Mesenchymal stem cell (in vitro differentiated cells and primary cell): ENCODE data around the gene HIVEP3.

ENCODE experiments used
- DNase-seq: peaks from one replicate; pipeline ENCODE4 v3.0.0-alpha.2; 2013
- H2AFZ ChIP-seq: one replicate; pipeline ENCODE4 v1.6.1; 2013; ENCODE audit warnings: low read depth, mild to moderate bottlenecking, control low read depth, inconsistent platforms, low read length, moderate library complexity
- H2AK5ac ChIP-seq: 2 replicates; pipeline ENCODE4 v1.6.1; 2013; ENCODE audit warnings: low read length, moderate library complexity, mild to moderate bottlenecking, inconsistent platforms; ENCODE audit not compliant: severe bottlenecking
- H2BK120ac ChIP-seq: one replicate; pipeline ENCODE4 v1.6.1; 2013; ENCODE audit warnings: low read depth, mild to moderate bottlenecking, inconsistent platforms, low read length, moderate library complexity
- H2BK12ac ChIP-seq, 2 experiments: one replicate each; pipeline ENCODE4 v1.6.1; 2013; ENCODE audit warnings: inconsistent platforms in 2 of 2, low read length in 2 of 2, mild to moderate bottlenecking in 2 of 2, moderate library complexity in 2 of 2, control low read depth in 1 of 2
- H2BK15ac ChIP-seq: one replicate; pipeline ENCODE4 v1.6.1; 2013; ENCODE audit warnings: mild to moderate bottlenecking, low read depth, inconsistent platforms; ENCODE audit not compliant: poor library complexity, severe bottlenecking
- H2BK5ac ChIP-seq: 2 replicates; pipeline ENCODE4 v1.6.1; 2013; ENCODE audit warnings: low read depth, mild to moderate bottlenecking, low read length, control low read depth, inconsistent platforms; ENCODE audit not compliant: poor library complexity, severe bottlenecking
- H3K14ac ChIP-seq, 2 experiments: one replicate each; pipeline ENCODE4 v1.6.1; 2013; ENCODE audit warnings: inconsistent platforms in 2 of 2, low read length in 2 of 2, control low read depth in 1 of 2, mild to moderate bottlenecking in 1 of 2, moderate library complexity in 1 of 2
- H3K18ac ChIP-seq, 2 experiments: one replicate each; pipeline ENCODE4 v1.6.1; 2013; ENCODE audit warnings: inconsistent platforms in 2 of 2, low read length in 2 of 2, control low read depth in 1 of 2, low read depth in 1 of 2, mild to moderate bottlenecking in 1 of 2
- H3K23ac ChIP-seq, 2 experiments: one replicate each; pipeline ENCODE4 v1.6.1; 2013; ENCODE audit warnings: inconsistent platforms in 2 of 2, low read length in 2 of 2, mild to moderate bottlenecking in 2 of 2, moderate library complexity in 2 of 2, control low read depth in 1 of 2
- H3K27ac ChIP-seq: 2 replicates; pipeline ENCODE4 v1.5.1; 2013; ENCODE audit warnings: mild to moderate bottlenecking, moderate library complexity, low read length, control low read depth, inconsistent platforms; ENCODE audit not compliant: poor library complexity, severe bottlenecking
- H3K27me3 ChIP-seq, 2 experiments: 2 replicates each; pipeline versions ENCODE4 v1.6.1 to v1.7.0; 2013; ENCODE audit warnings: low read length in 2 of 2, mild to moderate bottlenecking in 2 of 2, moderate library complexity in 2 of 2, control low read depth in 1 of 2, inconsistent platforms in 1 of 2; ENCODE audit not compliant: control insufficient read depth in 1 of 2, insufficient read depth in 1 of 2
- H3K36me3 ChIP-seq, 2 experiments: 2 replicates each; pipeline versions ENCODE4 v1.6.1 to v1.7.0; 2013; ENCODE audit warnings: low read length in 2 of 2, control low read depth in 1 of 2, inconsistent platforms in 1 of 2, low read depth in 1 of 2, mild to moderate bottlenecking in 1 of 2; ENCODE audit not compliant: insufficient read depth in 2 of 2, control insufficient read depth in 1 of 2
- H3K4ac ChIP-seq, 2 experiments: one replicate each; pipeline ENCODE4 v1.6.1; 2013; ENCODE audit warnings: inconsistent platforms in 2 of 2, low read length in 2 of 2, mild to moderate bottlenecking in 2 of 2, moderate library complexity in 2 of 2, control low read depth in 1 of 2, low read depth in 1 of 2
- H3K4me1 ChIP-seq: 2 replicates; pipeline ENCODE4 v1.6.1; 2013; ENCODE audit warnings: low read depth, low read length, control low read depth; ENCODE audit not compliant: control insufficient read depth, insufficient read depth
- H3K4me2 ChIP-seq: 2 replicates; pipeline ENCODE4 v1.6.1; 2013; ENCODE audit warnings: low read length, mild to moderate bottlenecking, inconsistent platforms; ENCODE audit not compliant: poor library complexity, severe bottlenecking
- H3K4me3 ChIP-seq, 2 experiments: 2 replicates each; pipeline versions ENCODE4 v1.5.1 to v1.7.0; 2013; ENCODE audit warnings: low read length in 2 of 2, mild to moderate bottlenecking in 2 of 2, control low read depth in 1 of 2, low read depth in 1 of 2; ENCODE audit not compliant: insufficient read depth in 1 of 2
- H3K79me1 ChIP-seq: replicated peaks from 2 replicates; pipeline ENCODE4 v1.6.1; 2013; ENCODE audit warnings: mild to moderate bottlenecking, control low read depth, low read length, inconsistent platforms; ENCODE audit not compliant: poor library complexity, severe bottlenecking
- H3K9ac ChIP-seq: 2 replicates; pipeline ENCODE4 v1.7.0; 2013; ENCODE audit warnings: mild to moderate bottlenecking, low read length, moderate library complexity
- H3K9me3 ChIP-seq: 2 replicates; pipeline ENCODE4 v1.7.0; 2013; ENCODE audit warnings: mild to moderate bottlenecking, low read length; ENCODE audit not compliant: control insufficient read depth
- H4K8ac ChIP-seq: one replicate; pipeline ENCODE4 v1.6.1; 2013; ENCODE audit warnings: inconsistent platforms, mild to moderate bottlenecking, low read length, moderate library complexity
- H4K91ac ChIP-seq: one replicate; pipeline ENCODE4 v1.6.1; 2013; ENCODE audit warnings: mild to moderate bottlenecking, low read length, inconsistent platforms
- WGBS: methylation state at CpG from one replicate; pipeline ENCODE4 v1.1.7; 2013; ENCODE audit warnings: mixed read lengths; 5-methylcytosine and 5-hydroxymethylcytosine counted together

The HIVEP3 gene

GRCh38 chr1:41576206-41576605 lies 342.5 kb downstream of the HIVEP3 start:
- H3K27me3 ChIP-seq, result peaks cover 0 to 3% of the 10 kb centered on the region in 2 experiments
- no peak for DNase-seq
- no peak overlapping the region for H2BK120ac ChIP-seq
- H3K4ac ChIP-seq, result no peak overlapping the region
- no peak overlapping the region for H3K9ac ChIP-seq
- H4K8ac ChIP-seq, result no peak overlapping the region
- no peak overlapping the region for H3K4me3 ChIP-seq
- no peak overlapping the region for H3K18ac ChIP-seq
- no peak overlapping the region for H2AK5ac ChIP-seq
- H3K4me2 ChIP-seq, result no peak overlapping the region
- H3K9me3 ChIP-seq, result no peaks in the 10 kb centered on the region
- H3K14ac ChIP-seq, result no peak overlapping the region
- H4K91ac ChIP-seq, result peak overlapping the region; percentile 19
- no peaks in the 10 kb centered on the region for H3K79me1 ChIP-seq
- no peak overlapping the region for H2BK12ac ChIP-seq
- whole genome bisulfite sequencing, result 69% methylated on average over 3 of the region's 3 CpGs
- H2AFZ ChIP-seq, result no peak overlapping the region
- no peak overlapping the region for H3K23ac ChIP-seq
- peaks cover 13% of the 10 kb centered on the region for H3K4me1 ChIP-seq
- H3K27ac ChIP-seq, result no peak overlapping the region
- peaks cover 3 to 18% of the 10 kb centered on the region in 2 experiments for H3K36me3 ChIP-seq
- no peak overlapping the region for H2BK15ac ChIP-seq
- H2BK5ac ChIP-seq, result no peak overlapping the region

- no peak overlapping the region for H4K91ac ChIP-seq
- no peak overlapping the region for H3K23ac ChIP-seq
- no peak overlapping the region for H2BK5ac ChIP-seq
- DNase-seq, result no peak
- 86% methylated on average over 5 of the region's 5 CpGs for WGBS
- H3K79me1 ChIP-seq, result no peaks in the 10 kb centered on the region
- H3K9me3 ChIP-seq, result no peaks in the 10 kb centered on the region
- peaks cover 3 to 13% of the 10 kb centered on the region in 2 experiments for H3K36me3 ChIP-seq
- no peak overlapping the region for H3K4me3 ChIP-seq
- no peak overlapping the region for H3K14ac ChIP-seq
- no peak overlapping the region for H2BK12ac ChIP-seq
- no peak overlapping the region for H3K27ac ChIP-seq
- H2AFZ ChIP-seq, result no peak overlapping the region
- H3K27me3 ChIP-seq, result peaks cover 4% of the 10 kb centered on the region in 2 experiments
- no peak overlapping the region for H2BK120ac ChIP-seq
- H3K4ac ChIP-seq, result no peak overlapping the region
- no peak overlapping the region for H3K18ac ChIP-seq
- H4K8ac ChIP-seq, result no peak overlapping the region
- no peak overlapping the region for H2AK5ac ChIP-seq
- H2BK15ac ChIP-seq, result no peak overlapping the region
- H3K4me1 ChIP-seq, result peaks cover 8% of the 10 kb centered on the region
- no peak overlapping the region for H3K4me2 ChIP-seq
- no peak overlapping the region for H3K9ac ChIP-seq
These were observed 343.9 kb downstream of the HIVEP3 start for GRCh38 chr1:41574842-41575241.

- DNase-seq, result peak; percentile 77
- H2AK5ac ChIP-seq, result no peak overlapping the region
- H3K4me1 ChIP-seq, result peaks cover 8% of the 10 kb centered on the region
- H3K27ac ChIP-seq, result no peak overlapping the region
- H2BK120ac ChIP-seq, result no peak overlapping the region
- no peak overlapping the region for H2AFZ ChIP-seq
- no peak overlapping the region for H4K8ac ChIP-seq
- no peak overlapping the region for H2BK12ac ChIP-seq
- WGBS, result 38% methylated on average over 17 of the region's 18 CpGs
- H3K14ac ChIP-seq, result no peak overlapping the region
- H3K9ac ChIP-seq, result no peak overlapping the region
- H3K79me1 ChIP-seq, result no peaks in the 10 kb centered on the region
- H4K91ac ChIP-seq, result no peak overlapping the region
- H3K9me3 ChIP-seq, result no peaks in the 10 kb centered on the region
- no peak overlapping the region for H3K18ac ChIP-seq
- H3K4me2 ChIP-seq, result no peak overlapping the region
- H3K23ac ChIP-seq, result no peak overlapping the region
- no peak overlapping the region for H2BK5ac ChIP-seq
- peaks cover 0 to 13% of the 10 kb centered on the region in 2 experiments for H3K36me3 ChIP-seq
- H3K4ac ChIP-seq, result no peak overlapping the region
- H2BK15ac ChIP-seq, result peak overlapping the region; percentile 19
- peaks cover 4% of the 10 kb centered on the region in 2 experiments for H3K27me3 ChIP-seq
- H3K4me3 ChIP-seq, result no peak overlapping the region
These were observed 344.7 kb downstream of the HIVEP3 start for GRCh38 chr1:41573785-41574713.

GRCh38 chr1:41573194-41573593 lies 345.5 kb downstream of the HIVEP3 start:
- no peak overlapping the region for H3K4ac ChIP-seq
- H3K9me3 ChIP-seq, result no peaks in the 10 kb centered on the region
- H3K4me1 ChIP-seq, result peaks cover 8% of the 10 kb centered on the region
- H2BK120ac ChIP-seq, result no peak overlapping the region
- no peak overlapping the region for H3K18ac ChIP-seq
- H2AFZ ChIP-seq, result no peak overlapping the region
- no peak overlapping the region for H4K8ac ChIP-seq
- no peak overlapping the region for H2BK5ac ChIP-seq
- H3K27ac ChIP-seq, result no peak overlapping the region
- DNase-seq, result no peak
- no peak overlapping the region for H3K14ac ChIP-seq
- H3K36me3 ChIP-seq, result peaks cover 0 to 13% of the 10 kb centered on the region in 2 experiments
- no peaks in the 10 kb centered on the region for H3K79me1 ChIP-seq
- H3K4me2 ChIP-seq, result no peak overlapping the region
- peaks cover 4% of the 10 kb centered on the region in 2 experiments for H3K27me3 ChIP-seq
- H3K23ac ChIP-seq, result no peak overlapping the region
- H3K4me3 ChIP-seq, result no peak overlapping the region
- H2BK15ac ChIP-seq, result no peak overlapping the region
- no peak overlapping the region for H2AK5ac ChIP-seq
- no peak overlapping the region for H4K91ac ChIP-seq
- H3K9ac ChIP-seq, result no peak overlapping the region
- H2BK12ac ChIP-seq, result no peak overlapping the region
- WGBS, result no CpG with 5 or more reads among the region's 3 CpGs
